Measurements from ENCODE around the gene SUGP2.
A peak's percentile ranks its signal among the peaks of the same experiment; 100 is the strongest.

Gene SUGP2

GRCh38 chr19:19043881-19044280, 10.6 kb upstream of the SUGP2 start:
- Histone ChIP-seq H3K9ac (ENCODE audit: low read depth, low read length) (no peak overlapping the region), H3K9me3 (replicated peaks; ENCODE audit: low read length) (no peaks in the 10 kb centered on the region), H3K4me1 (ENCODE audit: control insufficient read depth, insufficient read depth, low read length) (peaks cover 4% of the 10 kb centered on the region), H3K27me3 (ENCODE audit: control insufficient read depth, insufficient read depth, low read length) (no peaks in the 10 kb centered on the region), H3K36me3 (ENCODE audit: insufficient read depth, low read length) (peaks cover 30% of the 10 kb centered on the region), H3K4me3 (ENCODE audit: low read length) (no peak overlapping the region), H3K4me2 (ENCODE audit: low read length) (no peak overlapping the region)

GRCh38 chr19:19043481-19043880, 10.2 kb upstream of the SUGP2 start:
- Histone ChIP-seq H3K36me3 (ENCODE audit: insufficient read depth, low read length) (peaks cover 30% of the 10 kb centered on the region), H3K4me1 (ENCODE audit: control insufficient read depth, insufficient read depth, low read length) (peaks cover 4% of the 10 kb centered on the region), H3K9ac (ENCODE audit: low read depth, low read length) (no peak overlapping the region), H3K4me2 (ENCODE audit: low read length) (no peak overlapping the region), H3K4me3 (ENCODE audit: low read length) (no peak overlapping the region), H3K27me3 (ENCODE audit: control insufficient read depth, insufficient read depth, low read length) (no peaks in the 10 kb centered on the region), H3K9me3 (replicated peaks; ENCODE audit: low read length) (no peaks in the 10 kb centered on the region)

GRCh38 chr19:19042732-19043280, 9.5 kb upstream of the SUGP2 start:
- H3K4me2 ChIP-seq (ENCODE audit: low read length), result no peak overlapping the region
- H3K9ac ChIP-seq (ENCODE audit: low read depth, low read length), result no peak overlapping the region
- H3K27me3 ChIP-seq (ENCODE audit: control insufficient read depth, insufficient read depth, low read length), result no peaks in the 10 kb centered on the region
- H3K9me3 ChIP-seq (replicated peaks; ENCODE audit: low read length), result no peaks in the 10 kb centered on the region
- peaks cover 32% of the 10 kb centered on the region for H3K36me3 ChIP-seq (ENCODE audit: insufficient read depth, low read length)
- no peak overlapping the region for H3K4me3 ChIP-seq (ENCODE audit: low read length)
- H3K4me1 ChIP-seq (ENCODE audit: control insufficient read depth, insufficient read depth, low read length), result peaks cover 4% of the 10 kb centered on the region

GRCh38 chr19:19040417-19040816, 7.1 kb upstream of the SUGP2 start:
- Histone ChIP-seq H3K4me2 (ENCODE audit: low read length) (peak overlapping the region; percentile 42), H3K4me1 (ENCODE audit: control insufficient read depth, insufficient read depth, low read length) (peaks cover 4% of the 10 kb centered on the region), H3K27me3 (ENCODE audit: control insufficient read depth, insufficient read depth, low read length) (no peaks in the 10 kb centered on the region), H3K36me3 (ENCODE audit: insufficient read depth, low read length) (peaks cover 28% of the 10 kb centered on the region), H3K4me3 (ENCODE audit: low read length) (no peak overlapping the region), H3K9ac (ENCODE audit: low read depth, low read length) (no peak overlapping the region), H3K9me3 (replicated peaks; ENCODE audit: low read length) (no peaks in the 10 kb centered on the region)

- Histone ChIP-seq H3K4me1 (ENCODE audit: control insufficient read depth, insufficient read depth, low read length) (peaks cover 4% of the 10 kb centered on the region), H3K36me3 (ENCODE audit: insufficient read depth, low read length) (peaks cover 28% of the 10 kb centered on the region), H3K9me3 (replicated peaks; ENCODE audit: low read length) (no peaks in the 10 kb centered on the region)
Observed at GRCh38 chr19:19039901-19040300, 6.6 kb upstream of the SUGP2 start.

GRCh38 chr19:19034204-19034624, 897 bp upstream of the SUGP2 start:
- peak overlapping the region; percentile 93 for H3K4me2 ChIP-seq (ENCODE audit: low read length)
- peaks cover 4% of the 10 kb centered on the region for H3K4me1 ChIP-seq (ENCODE audit: control insufficient read depth, insufficient read depth, low read length)
- peak overlapping the region; percentile 96 for H3K4me3 ChIP-seq (ENCODE audit: low read length)
- no peaks in the 10 kb centered on the region for H3K27me3 ChIP-seq (ENCODE audit: control insufficient read depth, insufficient read depth, low read length)
- no peaks in the 10 kb centered on the region for H3K9me3 ChIP-seq (replicated peaks; ENCODE audit: low read length)
- H3K9ac ChIP-seq (ENCODE audit: low read depth, low read length), result peak overlapping the region; percentile 99
- H3K36me3 ChIP-seq (ENCODE audit: insufficient read depth, low read length), result peaks cover 16% of the 10 kb centered on the region

More at GRCh38 chr19:19039901-19040300, 6.6 kb upstream of the SUGP2 start:
- H3K4me3 ChIP-seq (ENCODE audit: low read length), result no peak overlapping the region
- no peak overlapping the region for H3K9ac ChIP-seq (ENCODE audit: low read depth, low read length)
- no peaks in the 10 kb centered on the region for H3K27me3 ChIP-seq (ENCODE audit: control insufficient read depth, insufficient read depth, low read length)
- no peak overlapping the region for H3K4me2 ChIP-seq (ENCODE audit: low read length)

- H3K9me3 ChIP-seq (replicated peaks; ENCODE audit: low read length), result no peaks in the 10 kb centered on the region
- peaks cover 20% of the 10 kb centered on the region for H3K36me3 ChIP-seq (ENCODE audit: insufficient read depth, low read length)
- H3K4me2 ChIP-seq (ENCODE audit: low read length), result peak overlapping the region; percentile 93
- no peaks in the 10 kb centered on the region for H3K27me3 ChIP-seq (ENCODE audit: control insufficient read depth, insufficient read depth, low read length)
- H3K4me3 ChIP-seq (ENCODE audit: low read length), result peak overlapping the region; percentile 96
- peaks cover 4% of the 10 kb centered on the region for H3K4me1 ChIP-seq (ENCODE audit: control insufficient read depth, insufficient read depth, low read length)
- H3K9ac ChIP-seq (ENCODE audit: low read depth, low read length), result peak overlapping the region; percentile 99
Observed at GRCh38 chr19:19033176-19033425, 216 bp downstream of the SUGP2 start.

GRCh38 chr19:19032420-19033175, 719 bp downstream of the SUGP2 start:
- Histone ChIP-seq H3K27me3 (ENCODE audit: control insufficient read depth, insufficient read depth, low read length) (no peaks in the 10 kb centered on the region), H3K4me1 (ENCODE audit: control insufficient read depth, insufficient read depth, low read length) (peaks cover 4% of the 10 kb centered on the region), H3K4me2 (ENCODE audit: low read length) (peak overlapping the region; percentile 93), H3K36me3 (ENCODE audit: insufficient read depth, low read length) (peaks cover 21% of the 10 kb centered on the region), H3K9me3 (replicated peaks; ENCODE audit: low read length) (no peaks in the 10 kb centered on the region), H3K9ac (ENCODE audit: low read depth, low read length) (peak overlapping the region; percentile 99), H3K4me3 (ENCODE audit: low read length) (peak overlapping the region; percentile 96)

GRCh38 chr19:19031891-19032290, 1.4 kb downstream of the SUGP2 start:
- no peaks in the 10 kb centered on the region for H3K9me3 ChIP-seq (replicated peaks; ENCODE audit: low read length)
- H3K4me3 ChIP-seq (ENCODE audit: low read length), result peak overlapping the region; percentile 96
- H3K4me2 ChIP-seq (ENCODE audit: low read length), result peak overlapping the region; percentile 93
- peaks cover 4% of the 10 kb centered on the region for H3K4me1 ChIP-seq (ENCODE audit: control insufficient read depth, insufficient read depth, low read length)
- peak overlapping the region; percentile 99 for H3K9ac ChIP-seq (ENCODE audit: low read depth, low read length)
- H3K36me3 ChIP-seq (ENCODE audit: insufficient read depth, low read length), result peaks cover 28% of the 10 kb centered on the region
- no peaks in the 10 kb centered on the region for H3K27me3 ChIP-seq (ENCODE audit: control insufficient read depth, insufficient read depth, low read length)

- H3K4me3 ChIP-seq (ENCODE audit: low read length), result no peak overlapping the region
- no peak overlapping the region for H3K4me2 ChIP-seq (ENCODE audit: low read length)
Observed at GRCh38 chr19:19028526-19028925, 4.8 kb downstream of the SUGP2 start.

GRCh38 chr19:19027228-19027627, 6.1 kb downstream of the SUGP2 start:
- Histone ChIP-seq H3K4me1 (ENCODE audit: control insufficient read depth, insufficient read depth, low read length) (peaks cover 4% of the 10 kb centered on the region), H3K27me3 (ENCODE audit: control insufficient read depth, insufficient read depth, low read length) (no peaks in the 10 kb centered on the region), H3K36me3 (ENCODE audit: insufficient read depth, low read length) (peaks cover 73% of the 10 kb centered on the region), H3K9me3 (replicated peaks; ENCODE audit: low read length) (no peaks in the 10 kb centered on the region), H3K4me3 (ENCODE audit: low read length) (no peak overlapping the region), H3K9ac (ENCODE audit: low read depth, low read length) (no peak overlapping the region), H3K4me2 (ENCODE audit: low read length) (no peak overlapping the region)

More at GRCh38 chr19:19028526-19028925, 4.8 kb downstream of the SUGP2 start:
- no peaks in the 10 kb centered on the region for H3K27me3 ChIP-seq (ENCODE audit: control insufficient read depth, insufficient read depth, low read length)
- H3K9ac ChIP-seq (ENCODE audit: low read depth, low read length), result no peak overlapping the region
- no peaks in the 10 kb centered on the region for H3K9me3 ChIP-seq (replicated peaks; ENCODE audit: low read length)
- H3K36me3 ChIP-seq (ENCODE audit: insufficient read depth, low read length), result peaks cover 60% of the 10 kb centered on the region
- H3K4me1 ChIP-seq (ENCODE audit: control insufficient read depth, insufficient read depth, low read length), result peaks cover 4% of the 10 kb centered on the region
